Neural progenitor cell (in vitro differentiated cells): ENCODE measurements around the gene INKA2.

ENCODE experiments used
- EZH2 ChIP-seq: fragments of 200-600 bp; sonication (generic); IDR thresholded peaks from 2 replicates; pipeline ENCODE4 v1.6.1; 2017; ENCODE audit warnings: antibody characterized with exemption, mild to moderate bottlenecking, moderate library complexity
- TF ChIP-seq, protein P1 (sequence below): fragments of 200-600 bp; sonication (generic); IDR thresholded peaks from 2 replicates; pipeline ENCODE4 v1.5.1; 2017; ENCODE audit warnings: antibody characterized with exemption, mild to moderate bottlenecking

- TF ChIP-seq, protein P1, sequence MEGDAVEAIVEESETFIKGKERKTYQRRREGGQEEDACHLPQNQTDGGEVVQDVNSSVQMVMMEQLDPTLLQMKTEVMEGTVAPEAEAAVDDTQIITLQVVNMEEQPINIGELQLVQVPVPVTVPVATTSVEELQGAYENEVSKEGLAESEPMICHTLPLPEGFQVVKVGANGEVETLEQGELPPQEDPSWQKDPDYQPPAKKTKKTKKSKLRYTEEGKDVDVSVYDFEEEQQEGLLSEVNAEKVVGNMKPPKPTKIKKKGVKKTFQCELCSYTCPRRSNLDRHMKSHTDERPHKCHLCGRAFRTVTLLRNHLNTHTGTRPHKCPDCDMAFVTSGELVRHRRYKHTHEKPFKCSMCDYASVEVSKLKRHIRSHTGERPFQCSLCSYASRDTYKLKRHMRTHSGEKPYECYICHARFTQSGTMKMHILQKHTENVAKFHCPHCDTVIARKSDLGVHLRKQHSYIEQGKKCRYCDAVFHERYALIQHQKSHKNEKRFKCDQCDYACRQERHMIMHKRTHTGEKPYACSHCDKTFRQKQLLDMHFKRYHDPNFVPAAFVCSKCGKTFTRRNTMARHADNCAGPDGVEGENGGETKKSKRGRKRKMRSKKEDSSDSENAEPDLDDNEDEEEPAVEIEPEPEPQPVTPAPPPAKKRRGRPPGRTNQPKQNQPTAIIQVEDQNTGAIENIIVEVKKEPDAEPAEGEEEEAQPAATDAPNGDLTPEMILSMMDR, result peak; percentile 88
- TF ChIP-seq EZH2, result no peak
Observed at GRCh38 chr1:111755331-111756123, 16.3 kb upstream of the INKA2 start, which contains the start of gene DDX20.
